Ishikawa (cell line): ENCODE results near the gene SPACA6.

Experiments
- EGR1 ChIP-seq: IDR thresholded peaks from 2 replicates; pipeline ENCODE4 v1.6.1; 2012
- EP300 ChIP-seq: IDR thresholded peaks from 2 replicates; pipeline ENCODE4 v1.6.1; 2012; ENCODE audit warnings: borderline replicate concordance
- FOXM1 ChIP-seq: IDR thresholded peaks from 2 replicates; pipeline ENCODE4 v1.6.1; 2012; ENCODE audit warnings: low read depth, borderline replicate concordance
- NFIC ChIP-seq: IDR thresholded peaks from 2 replicates; pipeline ENCODE4 v1.6.1; 2012
- RAD21 ChIP-seq: IDR thresholded peaks from 2 replicates; pipeline ENCODE4 v1.6.1; 2012; ENCODE audit warnings: low read depth
- TAF1 ChIP-seq: IDR thresholded peaks from 2 replicates; pipeline ENCODE4 v1.6.1; 2012; ENCODE audit warnings: low read depth, mild to moderate bottlenecking
- TEAD4 ChIP-seq: IDR thresholded peaks from 2 replicates; pipeline ENCODE4 v1.6.1; 2012
- TF ChIP-seq, protein P1 (sequence below): IDR thresholded peaks from 2 replicates; pipeline ENCODE4 v1.6.1; 2012
- TF ChIP-seq, protein P2 (sequence below): IDR thresholded peaks from 2 replicates; pipeline ENCODE4 v1.6.1; 2012; ENCODE audit warnings: low read depth, mild to moderate bottlenecking
- TF ChIP-seq, protein P3 (sequence below): IDR thresholded peaks from 2 replicates; pipeline ENCODE4 v1.6.1; 2012

DNA sequence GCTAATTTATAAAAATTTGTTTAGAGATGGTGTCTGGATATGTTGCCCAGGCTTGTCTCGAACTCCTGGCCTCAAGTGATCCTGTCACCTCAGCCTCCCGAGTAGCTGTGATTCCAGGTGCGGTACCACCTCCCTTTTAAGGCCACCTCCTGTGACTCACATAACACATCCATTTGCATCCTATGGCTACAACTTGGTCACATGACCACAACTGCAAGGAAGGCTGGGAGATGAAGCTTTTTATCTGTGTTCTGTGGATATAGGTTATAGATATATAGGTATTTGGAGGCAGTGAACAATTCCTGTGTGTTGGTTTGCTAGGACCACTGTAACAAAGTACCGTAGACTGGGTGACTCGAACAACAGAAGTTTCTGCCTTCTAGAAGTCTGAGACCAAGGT, 6.0 kb downstream of the SPACA6 start:
- TF ChIP-seq, protein P1, sequence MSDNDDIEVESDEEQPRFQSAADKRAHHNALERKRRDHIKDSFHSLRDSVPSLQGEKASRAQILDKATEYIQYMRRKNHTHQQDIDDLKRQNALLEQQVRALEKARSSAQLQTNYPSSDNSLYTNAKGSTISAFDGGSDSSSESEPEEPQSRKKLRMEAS: no peak
- TF ChIP-seq EP300 (no peak), EGR1 (no peak), FOXM1 (no peak), TEAD4 (no peak), TAF1 (no peak), NFIC (no peak), RAD21 (no peak)
- TF ChIP-seq, protein P2, sequence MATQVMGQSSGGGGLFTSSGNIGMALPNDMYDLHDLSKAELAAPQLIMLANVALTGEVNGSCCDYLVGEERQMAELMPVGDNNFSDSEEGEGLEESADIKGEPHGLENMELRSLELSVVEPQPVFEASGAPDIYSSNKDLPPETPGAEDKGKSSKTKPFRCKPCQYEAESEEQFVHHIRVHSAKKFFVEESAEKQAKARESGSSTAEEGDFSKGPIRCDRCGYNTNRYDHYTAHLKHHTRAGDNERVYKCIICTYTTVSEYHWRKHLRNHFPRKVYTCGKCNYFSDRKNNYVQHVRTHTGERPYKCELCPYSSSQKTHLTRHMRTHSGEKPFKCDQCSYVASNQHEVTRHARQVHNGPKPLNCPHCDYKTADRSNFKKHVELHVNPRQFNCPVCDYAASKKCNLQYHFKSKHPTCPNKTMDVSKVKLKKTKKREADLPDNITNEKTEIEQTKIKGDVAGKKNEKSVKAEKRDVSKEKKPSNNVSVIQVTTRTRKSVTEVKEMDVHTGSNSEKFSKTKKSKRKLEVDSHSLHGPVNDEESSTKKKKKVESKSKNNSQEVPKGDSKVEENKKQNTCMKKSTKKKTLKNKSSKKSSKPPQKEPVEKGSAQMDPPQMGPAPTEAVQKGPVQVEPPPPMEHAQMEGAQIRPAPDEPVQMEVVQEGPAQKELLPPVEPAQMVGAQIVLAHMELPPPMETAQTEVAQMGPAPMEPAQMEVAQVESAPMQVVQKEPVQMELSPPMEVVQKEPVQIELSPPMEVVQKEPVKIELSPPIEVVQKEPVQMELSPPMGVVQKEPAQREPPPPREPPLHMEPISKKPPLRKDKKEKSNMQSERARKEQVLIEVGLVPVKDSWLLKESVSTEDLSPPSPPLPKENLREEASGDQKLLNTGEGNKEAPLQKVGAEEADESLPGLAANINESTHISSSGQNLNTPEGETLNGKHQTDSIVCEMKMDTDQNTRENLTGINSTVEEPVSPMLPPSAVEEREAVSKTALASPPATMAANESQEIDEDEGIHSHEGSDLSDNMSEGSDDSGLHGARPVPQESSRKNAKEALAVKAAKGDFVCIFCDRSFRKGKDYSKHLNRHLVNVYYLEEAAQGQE: no peak
- TF ChIP-seq, protein P3, sequence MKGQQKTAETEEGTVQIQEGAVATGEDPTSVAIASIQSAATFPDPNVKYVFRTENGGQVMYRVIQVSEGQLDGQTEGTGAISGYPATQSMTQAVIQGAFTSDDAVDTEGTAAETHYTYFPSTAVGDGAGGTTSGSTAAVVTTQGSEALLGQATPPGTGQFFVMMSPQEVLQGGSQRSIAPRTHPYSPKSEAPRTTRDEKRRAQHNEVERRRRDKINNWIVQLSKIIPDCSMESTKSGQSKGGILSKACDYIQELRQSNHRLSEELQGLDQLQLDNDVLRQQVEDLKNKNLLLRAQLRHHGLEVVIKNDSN: peak; percentile 46
